NCI-H69 (cell line): Measurements from ENCODE around the gene ANO3.
A peak's percentile ranks its signal among the peaks of the same experiment; 100 is the strongest.
"Not testable (repeated sequence)": the region's sequence is repeated elsewhere in the genome, so short reads cannot be mapped to it uniquely, and the experiment has no call there.

ENCODE experiments used
- DNase-seq: peaks from one replicate; lab custom pipeline; 2025; lab: John Stamatoyannopoulos, UW

ANO3 gene

DNA sequence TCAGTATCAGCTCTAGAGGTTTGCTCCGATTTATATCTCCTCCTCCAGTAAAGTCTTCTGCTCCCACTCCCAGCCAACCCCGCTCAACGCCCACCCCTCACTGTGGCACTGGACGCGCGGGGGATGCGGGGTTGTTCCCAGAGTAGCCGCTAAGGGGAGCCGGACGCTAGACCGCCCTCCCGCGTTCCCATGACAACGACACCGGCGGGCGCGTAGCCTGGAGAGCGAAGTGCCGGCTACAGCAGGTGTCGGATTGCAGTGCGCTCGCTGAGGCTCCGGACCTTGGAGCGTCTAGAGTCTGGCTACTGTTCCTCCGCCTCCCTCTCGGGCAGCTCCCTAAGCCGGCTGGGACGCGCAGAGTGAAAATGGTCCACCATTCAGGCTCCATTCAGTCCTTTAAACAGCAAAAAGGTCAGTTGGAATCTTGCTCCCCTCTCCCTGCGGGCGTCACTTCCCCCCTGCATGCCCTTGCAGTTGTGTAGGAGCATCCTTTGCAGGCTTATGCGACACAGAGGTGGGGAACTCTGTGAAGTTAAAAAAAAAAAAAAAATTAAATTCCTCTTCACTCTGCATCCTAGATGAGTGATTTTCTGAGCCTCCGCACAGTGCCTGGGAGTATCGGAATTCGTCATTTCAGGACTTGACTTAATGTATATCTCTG, at the start of gene ANO3:
Gene ANO3 (plus strand): TSS at position 220 of the 661 bp plus-strand sequence. CDS start 146 bp downstream, at position 366.
- DNase-seq, result peak; percentile 97

DNA sequence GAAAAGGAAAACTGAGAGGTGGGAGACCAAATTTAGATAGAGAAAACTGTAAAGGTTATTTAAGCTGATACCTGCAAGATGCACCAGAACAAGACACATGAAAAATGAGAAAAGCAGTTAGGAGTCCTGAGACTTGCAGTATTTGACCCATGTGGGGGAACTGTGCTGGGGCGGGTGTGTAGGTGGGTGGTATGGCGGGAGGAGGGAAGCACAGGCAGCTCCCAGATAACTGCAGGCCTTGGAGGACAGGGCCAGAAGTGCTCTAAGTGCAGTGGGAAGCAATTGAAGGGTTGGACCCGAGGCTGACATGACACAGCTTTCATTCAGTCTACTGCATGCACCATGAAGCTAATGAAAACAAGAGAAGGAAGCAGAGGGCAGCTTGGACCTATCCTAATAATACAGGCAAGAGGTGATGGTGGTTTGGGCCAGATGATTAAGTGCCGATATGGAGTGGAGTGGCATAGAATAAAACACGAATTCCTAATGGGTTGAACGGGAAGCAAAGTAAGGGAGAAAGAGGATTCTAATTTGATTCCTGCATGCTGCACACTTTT, 48.0 kb upstream of the ANO3 start:
- DNase-seq, result peak; percentile 9

DNA sequence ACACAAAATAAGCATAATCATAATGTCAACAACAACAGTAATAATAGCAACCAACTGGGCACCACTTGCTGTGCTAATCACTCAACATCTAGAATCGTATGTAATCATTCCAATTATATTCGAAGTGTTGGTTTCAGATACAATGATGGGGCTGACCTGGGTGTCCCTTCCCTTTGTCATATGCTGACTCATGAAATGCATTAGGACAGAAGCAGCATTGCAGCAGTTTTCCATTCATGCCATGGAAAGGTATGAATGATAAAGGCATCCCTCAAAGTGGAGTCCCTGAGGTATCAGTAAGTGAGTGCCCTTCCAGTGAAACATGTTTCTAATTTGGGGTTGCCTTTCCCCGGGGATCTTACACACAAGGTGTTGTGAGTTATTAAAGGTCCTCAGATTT, 46.3 kb upstream of the ANO3 start:
- DNase-seq, result peak; percentile 68

DNA sequence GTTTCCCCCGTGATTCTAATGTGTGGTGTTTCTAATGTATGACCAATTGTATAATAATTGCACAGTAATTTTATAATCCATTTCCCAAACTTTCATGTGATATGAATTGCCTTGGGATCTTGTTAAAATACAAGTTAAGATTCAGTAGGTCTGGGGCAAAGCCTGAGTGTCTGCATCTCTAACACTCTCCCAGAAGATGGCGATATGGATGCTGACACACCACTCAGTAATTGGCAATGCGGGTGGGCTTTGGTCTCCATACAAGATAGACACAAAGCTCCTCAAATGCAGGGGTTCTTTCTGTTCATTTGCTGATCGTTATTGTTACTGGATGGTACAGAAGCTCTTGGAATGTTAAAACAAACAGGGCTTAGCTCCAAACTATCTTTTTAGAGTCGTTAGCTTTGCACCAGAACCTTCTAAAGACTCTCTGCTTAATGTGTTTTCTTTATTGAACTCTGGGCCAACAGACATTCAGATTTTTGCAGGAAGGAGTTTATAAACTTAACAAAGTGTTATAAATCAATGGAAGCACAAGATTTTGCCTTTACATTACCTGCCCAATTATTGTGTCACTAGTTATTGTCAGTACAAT, 45.4 kb upstream of the ANO3 start:
- DNase-seq, result peak; percentile 58

DNA sequence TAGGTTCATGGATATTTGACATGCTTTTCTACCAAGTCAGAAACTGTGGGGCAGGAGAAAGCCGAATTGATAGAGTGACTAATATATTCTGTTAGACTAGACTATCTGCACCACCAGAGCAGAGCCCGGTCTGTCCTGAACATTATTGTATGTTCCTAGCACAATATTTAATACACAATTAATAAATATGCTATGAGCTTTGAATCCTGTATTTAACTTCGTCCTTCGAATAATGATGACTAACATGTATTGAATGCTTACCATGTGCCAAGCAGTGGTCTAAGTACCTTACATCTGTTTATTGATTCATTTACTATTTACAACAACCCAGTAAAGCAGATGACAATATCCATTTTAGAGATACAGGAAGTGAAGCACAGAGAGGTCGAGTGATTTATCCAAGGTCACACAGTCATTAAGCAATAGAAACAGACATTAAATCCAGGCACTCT, 44.8 kb upstream of the ANO3 start:
- DNase-seq, result no peak

DNA sequence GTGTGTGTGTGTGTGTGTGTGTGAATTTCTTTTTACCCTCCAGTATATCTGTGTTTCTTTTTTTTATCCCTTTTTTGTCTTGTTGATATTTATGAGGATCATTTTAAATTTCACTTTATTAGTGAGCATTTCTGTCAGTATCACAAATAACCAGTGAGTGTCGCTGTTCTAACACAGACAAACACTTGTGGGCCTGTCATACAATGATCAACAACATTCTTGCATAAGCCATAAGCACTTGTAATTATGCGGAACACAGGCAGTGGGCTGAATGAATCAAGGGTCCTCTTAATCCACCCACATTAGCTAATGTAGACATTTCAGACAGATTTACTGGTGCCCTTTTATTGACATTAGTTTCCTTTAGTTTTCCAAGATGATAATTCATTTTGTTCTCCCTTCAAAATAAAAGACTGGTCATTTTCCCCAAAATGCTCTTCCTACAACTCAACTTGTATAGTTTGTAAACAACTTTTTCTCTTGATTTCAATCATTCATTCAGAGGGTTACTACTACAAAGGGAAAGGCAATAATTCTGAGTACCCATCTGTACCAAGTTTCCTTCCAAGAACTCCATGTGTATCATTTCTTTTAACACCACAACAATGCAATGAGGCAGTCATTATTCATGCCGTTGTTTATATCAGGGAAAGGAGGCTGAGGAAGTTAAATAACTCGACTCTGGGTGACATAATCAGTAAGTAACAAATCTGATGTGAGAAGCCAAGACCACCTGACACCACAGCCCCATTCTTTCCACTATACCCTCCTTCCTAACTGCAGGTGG, 34.5 kb upstream of the ANO3 start:
- peak; percentile 85 for DNase-seq

DNA sequence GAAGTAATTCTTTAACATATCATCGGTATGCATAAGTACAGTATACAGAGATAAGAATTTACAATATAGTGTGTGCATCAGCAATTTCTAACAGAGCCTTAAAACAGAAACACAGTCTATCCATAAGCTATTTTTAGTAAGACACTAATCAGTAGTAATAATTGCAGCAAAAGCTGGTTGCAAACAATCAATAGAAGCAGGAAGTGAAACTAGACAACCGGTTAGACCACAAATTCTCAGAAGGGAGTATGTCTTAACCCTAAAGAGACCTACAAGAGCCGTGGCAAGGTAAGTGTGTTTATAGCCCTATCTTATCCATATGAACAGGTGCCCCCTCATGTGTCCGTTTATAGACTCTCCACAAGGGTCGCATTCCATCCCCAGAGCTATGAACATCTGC, 15.6 kb upstream of the ANO3 start:
- not testable (repeated sequence) for DNase-seq

DNA sequence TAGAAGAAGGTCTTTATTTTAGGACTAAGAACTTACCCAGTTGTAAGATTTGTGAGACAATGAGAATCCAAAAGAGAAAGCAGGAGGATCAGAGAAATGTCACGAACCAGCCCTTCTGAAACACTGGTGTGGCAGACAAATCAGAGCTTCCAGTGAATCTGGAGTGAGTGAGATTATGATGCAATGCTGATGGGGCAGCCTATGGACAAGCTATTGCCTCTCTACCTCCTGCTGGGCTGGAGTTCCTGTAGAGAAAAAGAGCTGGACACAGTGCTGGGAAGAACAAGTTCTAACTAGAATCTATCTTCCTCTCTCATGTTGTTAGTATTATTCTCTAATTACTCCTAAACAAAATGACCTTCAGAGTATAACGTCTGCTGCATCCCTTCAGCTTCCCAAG, 12.0 kb upstream of the ANO3 start:
- DNase-seq, result peak; percentile 82

DNA sequence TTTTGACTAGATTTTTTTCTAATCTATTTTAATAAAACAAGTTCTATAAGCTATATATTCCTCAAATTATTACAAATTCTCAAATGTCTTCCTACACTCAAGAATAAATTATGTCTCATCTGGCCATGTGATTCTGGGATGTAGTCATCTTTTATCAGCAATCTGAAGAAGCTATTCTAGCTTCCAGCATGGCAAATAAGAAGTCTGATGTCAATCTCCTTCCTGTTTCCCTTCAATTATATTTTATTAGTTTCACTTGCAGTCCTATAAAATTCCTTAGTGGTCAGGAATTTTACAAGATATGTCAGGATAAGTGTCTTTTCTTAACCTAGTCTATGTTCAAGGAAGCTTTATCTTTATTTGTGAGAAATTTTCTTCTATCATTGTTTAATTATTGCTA, 10.4 kb upstream of the ANO3 start:
- DNase-seq, result no peak

DNA sequence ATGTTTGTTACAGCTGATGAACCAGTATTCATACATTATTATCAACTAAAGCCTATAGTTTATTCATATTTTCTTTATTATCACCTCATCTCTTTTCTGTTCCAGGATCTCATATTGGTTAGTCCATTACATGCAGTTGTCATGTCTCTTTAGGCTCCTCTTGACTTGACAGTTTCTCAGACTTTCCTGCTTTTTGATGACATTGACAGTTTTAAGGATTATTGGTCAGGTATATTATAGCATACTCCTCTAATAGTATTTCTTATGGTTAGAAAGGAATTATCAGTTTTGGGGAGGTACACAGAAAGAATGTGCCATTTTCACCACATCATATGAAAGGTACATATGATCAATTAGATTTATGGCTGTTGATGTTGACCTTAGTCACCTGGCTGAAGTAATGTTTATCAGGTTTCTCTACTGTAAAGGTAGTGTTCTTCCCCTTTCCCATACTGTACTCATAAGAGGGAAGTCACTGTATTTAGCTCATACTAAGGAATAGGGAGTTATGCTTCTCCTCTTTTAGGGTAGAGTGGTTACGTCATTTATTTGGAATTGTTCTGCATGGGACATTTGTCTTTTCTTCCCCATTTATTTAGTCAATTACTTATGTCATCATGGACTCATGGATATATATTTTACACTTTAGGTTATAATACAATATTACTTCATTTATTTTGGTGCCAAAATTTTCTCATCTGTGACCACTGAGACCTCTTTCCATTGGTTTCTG, 9.4 kb upstream of the ANO3 start:
- DNase-seq, result no peak

DNA sequence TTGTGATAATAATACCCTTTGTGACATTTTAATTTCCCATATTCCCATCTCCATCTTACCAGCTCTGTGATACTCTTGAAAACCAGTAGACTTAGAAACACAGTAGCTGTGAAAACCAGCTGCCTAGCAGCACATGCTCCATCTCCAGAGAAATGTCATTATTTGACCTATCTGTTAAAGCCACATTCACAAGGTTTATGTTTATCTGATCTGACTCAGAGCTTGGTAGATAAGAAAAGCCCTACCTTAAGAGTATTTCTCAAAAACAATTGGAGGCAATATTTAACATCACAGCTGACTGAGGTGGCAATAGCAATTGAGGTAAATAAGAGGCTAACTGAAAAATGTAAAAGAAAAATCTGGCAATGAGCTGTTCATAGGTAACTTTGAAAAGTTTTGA, 8.1 kb upstream of the ANO3 start:
- DNase-seq, result no peak

DNA sequence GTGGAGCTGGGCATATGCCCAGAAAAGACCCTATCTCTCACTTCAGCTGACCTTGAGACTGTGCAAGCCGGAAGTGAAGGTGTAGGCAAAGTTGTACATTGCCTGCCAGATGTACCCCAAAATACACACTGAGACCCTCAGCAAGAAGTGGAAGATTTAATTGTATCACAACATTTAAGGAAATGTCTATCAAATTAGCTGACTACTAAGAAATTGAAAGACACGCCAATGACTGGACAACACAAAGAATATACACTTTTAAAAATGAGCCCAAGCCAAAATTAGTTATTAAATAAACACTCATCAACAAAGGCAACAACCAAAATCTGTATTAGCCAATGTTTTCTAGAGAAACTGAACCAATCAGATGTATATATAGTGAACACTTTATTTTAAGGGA, 7.7 kb upstream of the ANO3 start:
- DNase-seq, result no peak

DNA sequence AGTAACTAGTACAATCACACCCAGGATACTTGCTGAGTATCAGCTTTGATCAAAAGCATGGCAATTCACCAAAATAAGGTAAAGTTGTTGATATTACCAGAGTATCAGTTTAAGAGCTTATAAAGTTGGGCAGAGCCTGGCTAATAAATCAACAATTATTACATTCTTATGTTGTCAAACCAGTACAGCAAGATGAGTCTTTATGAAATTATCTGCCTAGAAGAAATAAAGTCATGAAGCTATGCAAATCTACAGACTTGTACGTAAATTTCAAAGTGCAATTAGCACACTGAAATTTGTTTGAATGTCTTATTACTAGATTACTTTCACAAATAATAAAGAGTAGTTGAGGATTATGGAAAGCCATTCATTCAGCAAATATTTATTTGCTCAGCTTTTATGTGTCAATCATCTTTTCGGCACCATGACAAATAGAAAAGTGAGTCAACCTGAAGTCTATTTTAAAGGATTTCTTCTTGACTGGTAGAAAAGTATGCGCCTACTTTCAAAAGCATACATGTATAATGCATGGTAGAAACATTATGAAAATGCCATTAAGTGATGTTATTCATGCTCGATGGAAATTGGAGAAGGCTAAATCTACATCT, 5.0 kb upstream of the ANO3 start:
- no peak for DNase-seq

DNA sequence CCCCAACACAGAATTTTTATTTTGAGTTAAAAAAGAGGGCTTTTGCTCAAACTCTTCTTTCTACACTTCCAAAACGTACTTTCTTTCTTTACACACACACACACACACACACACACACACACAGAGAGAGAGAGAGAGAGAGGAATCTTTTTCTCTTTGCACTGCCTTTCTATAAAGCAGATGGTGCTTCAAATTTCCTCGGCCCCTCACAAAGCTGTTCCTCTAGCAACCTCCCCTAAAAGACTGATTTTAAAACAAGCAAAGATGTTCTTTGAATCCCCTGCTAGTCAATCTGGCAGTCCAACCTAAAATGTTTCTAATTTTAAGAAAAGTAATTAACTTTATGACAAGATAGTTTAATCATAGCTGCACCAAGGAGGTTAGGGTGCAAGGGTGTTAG, 2.7 kb upstream of the ANO3 start:
- DNase-seq, result peak; percentile 9

DNA sequence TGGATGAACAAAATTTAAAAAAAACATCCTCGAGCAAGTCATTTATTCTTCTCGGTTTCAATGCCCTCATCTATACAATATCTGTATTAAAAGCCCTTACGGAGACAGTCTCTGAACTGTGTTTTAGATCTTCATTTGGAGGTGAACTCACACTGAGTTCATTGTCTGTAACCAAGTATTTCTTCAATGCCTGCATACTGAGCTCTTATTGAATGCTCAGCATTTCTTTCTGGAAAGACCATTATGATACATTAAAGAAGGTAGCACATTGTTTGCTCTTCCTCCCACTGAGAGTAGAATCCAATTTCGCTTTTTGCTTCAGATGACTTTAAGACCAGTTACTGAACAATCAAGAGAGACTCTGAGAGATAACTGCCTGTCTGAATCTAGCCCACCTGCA, 1.7 kb upstream of the ANO3 start:
- peak; percentile 74 for DNase-seq

DNA sequence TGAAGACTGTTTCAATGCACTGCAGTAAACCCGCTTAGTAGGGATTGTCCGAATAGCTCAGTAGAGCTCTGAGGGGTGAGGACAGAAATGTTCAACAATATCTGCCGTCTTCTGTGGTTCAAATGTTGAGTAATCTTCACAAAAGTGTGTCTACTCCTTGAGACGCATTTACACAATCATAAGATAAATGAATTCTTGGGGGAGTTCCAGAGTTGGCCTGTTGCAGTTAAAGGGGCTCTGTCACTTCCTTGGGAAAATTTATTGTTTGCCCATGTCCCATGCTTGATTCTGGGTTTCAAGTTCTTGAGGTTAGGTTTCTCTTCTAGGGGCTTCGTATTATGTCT, 614 bp downstream of the ANO3 start:
- DNase-seq, result no peak

DNA sequence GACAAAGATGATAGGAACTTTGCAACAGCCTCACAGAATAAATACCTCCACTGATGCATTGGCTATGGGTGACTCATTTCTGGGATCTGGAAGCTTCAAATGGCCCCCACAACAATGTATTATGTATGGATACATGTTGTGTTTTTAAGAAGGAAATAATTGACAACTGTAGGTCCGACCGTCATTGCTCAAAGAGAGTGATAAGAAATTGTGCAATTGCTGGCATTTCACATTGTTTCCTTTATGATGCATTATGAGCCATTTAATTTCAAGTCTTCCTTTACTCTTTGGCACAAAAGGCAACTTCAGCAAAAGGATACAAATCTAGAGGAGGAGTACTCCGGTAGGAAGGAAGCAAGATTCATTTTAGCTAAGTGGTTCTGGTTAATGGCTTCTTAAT, 2.0 kb downstream of the ANO3 start:
- no peak for DNase-seq

DNA sequence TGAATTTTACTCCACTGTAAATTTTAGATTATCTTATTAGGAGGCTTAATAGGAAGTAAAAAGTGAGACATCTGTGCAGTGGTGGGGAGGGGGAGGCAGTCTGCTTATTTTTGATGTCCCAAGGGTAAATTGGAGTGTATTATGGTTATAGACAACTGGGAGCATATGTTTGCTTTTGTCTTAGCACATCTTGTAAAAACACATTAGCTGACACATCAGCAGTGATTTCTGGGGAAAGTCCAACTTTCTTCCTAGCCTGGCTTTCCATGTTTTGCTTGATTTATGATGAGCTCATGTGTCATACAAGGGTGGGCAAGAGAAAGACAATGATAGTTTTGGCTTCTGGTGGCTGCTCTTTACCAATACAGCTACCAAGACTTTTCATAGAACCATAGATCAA, 4.0 kb downstream of the ANO3 start:
- peak; percentile 83 for DNase-seq

DNA sequence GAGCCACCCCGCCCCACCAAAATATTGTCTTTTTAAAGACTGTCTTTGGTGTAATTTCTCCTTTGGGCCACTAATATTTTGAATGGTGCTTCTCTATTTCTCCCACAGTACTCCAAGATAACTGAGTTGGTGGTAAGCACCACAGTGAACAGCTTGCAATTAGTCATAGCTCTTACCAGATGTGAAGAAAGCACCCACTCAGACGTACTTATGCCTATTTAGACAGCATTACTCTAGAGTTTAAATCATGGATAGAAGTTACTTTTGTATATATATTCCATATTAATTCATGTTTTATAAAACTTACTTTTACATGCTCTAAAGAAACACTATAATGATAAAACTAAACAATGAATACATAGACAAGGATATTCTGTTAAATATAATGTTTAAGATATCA, 12.7 kb downstream of the ANO3 start:
- no peak for DNase-seq

DNA sequence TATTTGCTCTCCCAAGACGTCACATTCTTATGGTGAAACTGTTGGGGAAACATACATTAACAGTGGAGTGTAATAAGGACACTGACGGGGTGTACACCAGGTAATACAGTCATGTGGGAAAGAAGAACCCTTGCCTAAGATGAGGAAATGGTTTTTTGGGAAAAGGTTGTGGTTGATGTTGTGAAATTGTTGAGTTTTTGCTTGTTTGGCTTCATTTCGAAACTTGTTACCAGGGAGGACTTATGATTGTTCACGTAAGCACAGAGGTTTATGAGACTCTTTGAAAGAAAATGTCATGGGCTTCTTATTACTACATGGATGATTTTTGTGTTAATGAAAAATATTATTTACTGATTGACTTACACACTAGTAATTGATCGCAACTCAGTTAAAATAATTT, 16.8 kb downstream of the ANO3 start:
- no peak for DNase-seq

DNA sequence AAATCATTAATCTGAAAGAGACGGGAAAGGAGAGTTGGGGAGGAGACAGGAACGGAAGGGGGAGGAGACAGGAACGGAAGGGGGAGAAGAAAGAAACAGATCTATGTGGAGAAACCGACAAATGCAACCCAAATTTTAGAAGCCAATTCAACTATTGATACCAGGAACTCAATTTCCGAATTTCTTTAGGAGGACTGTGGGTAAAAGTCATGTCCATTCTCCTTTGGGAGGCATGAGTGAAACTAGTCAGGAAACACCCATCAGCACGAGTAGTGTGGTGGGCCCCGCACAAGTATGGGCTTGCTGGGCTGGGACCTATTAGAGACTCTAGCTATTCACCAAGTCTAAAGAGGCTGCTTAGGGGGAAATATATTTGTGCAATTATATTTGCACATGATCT, 18.1 kb downstream of the ANO3 start:
- DNase-seq, result no peak

DNA sequence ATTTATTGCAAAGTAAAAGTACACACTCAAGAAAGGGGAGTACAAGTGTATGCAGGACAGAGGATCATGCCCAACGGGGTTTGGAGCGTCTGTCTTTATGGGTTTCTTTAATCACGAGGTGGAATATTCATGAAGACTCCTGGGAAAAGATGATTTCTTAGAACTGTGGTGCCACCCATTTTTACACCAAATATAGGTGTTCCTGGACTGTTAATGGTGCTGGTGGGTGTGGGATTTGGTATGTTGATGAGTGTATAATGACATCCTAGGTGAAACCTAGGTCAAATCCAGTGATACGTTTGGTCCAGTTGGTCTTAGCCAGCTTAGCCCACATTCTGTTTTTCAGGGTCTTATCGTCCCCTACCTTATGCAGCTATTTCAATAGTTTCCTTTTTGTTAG, 21.1 kb downstream of the ANO3 start:
- DNase-seq, result no peak
